Measurements from ENCODE around the gene SOCS7. TPM values are rescaled to one million over a fixed set of nuclear protein-coding genes. Genes with fewer than 3 reads are reported as not detected.

The SOCS7 gene
- total and polyA plus RNA-seq, 4 donors, result 0.74 to 11.0 (median 2.9) TPM

- H3K9me3 ChIP-seq (ENCODE audit: control insufficient read depth in 4 of 4, low read length in 3 of 4), result no peaks in the 10 kb centered on the region
- H3K4me1 ChIP-seq (ENCODE audit: control insufficient read depth in 4 of 4, insufficient read depth in 4 of 4, low read length in 3 of 4), result no peaks in the 10 kb centered on the region
- H3K9ac ChIP-seq (ENCODE audit: low read depth in 1 of 2, low read length in 2 of 2), result no peak overlapping the region
- TF ChIP-seq JUND (IDR thresholded peaks at IDR 0.05) (no peak), FOXA2 (IDR thresholded peaks at IDR 0.05) (no peak), YY1 (IDR thresholded peaks at IDR 0.05) (no peak), GABPA (IDR thresholded peaks at IDR 0.05 in 1 of 2, conservative IDR thresholded peaks at IDR 0.05 in 1 of 2) (no peak), RAD21 (IDR thresholded peaks at IDR 0.05) (no peak), MAX (IDR thresholded peaks at IDR 0.05) (no peak), HNF4A (conservative IDR thresholded peaks at IDR 0.05) (no peak), RXRA (IDR thresholded peaks at IDR 0.05) (no peak), ZBTB33 (IDR thresholded peaks at IDR 0.05) (no peak), HNF4G (IDR thresholded peaks at IDR 0.05) (no peak), EGR1 (IDR thresholded peaks at IDR 0.05; ENCODE audit: low read depth in 2 of 2) (no peak), REST (IDR thresholded peaks at IDR 0.05) (no peak), SP1 (IDR thresholded peaks at IDR 0.05) (no peak), CTCF (IDR thresholded peaks at IDR 0.05; ENCODE audit: low read depth, low read length, missing input control) (no peak), NR2F2 (IDR thresholded peaks at IDR 0.05) (no peak), FOXA1 (IDR thresholded peaks at IDR 0.05) (no peak), ATF3 (IDR thresholded peaks at IDR 0.05) (no peak), TAF1 (conservative IDR thresholded peaks at IDR 0.05) (no peak)
- H3K4me3 ChIP-seq (ENCODE audit: low read depth in 1 of 3, low read length in 3 of 3), result no peak overlapping the region
- H3K27me3 ChIP-seq (ENCODE audit: control insufficient read depth in 4 of 4, insufficient read depth in 4 of 4, low read length in 3 of 4), result no peaks in the 10 kb centered on the region
- peaks cover 0 to 18% (median 2%) of the 10 kb centered on the region in 4 donors for H3K36me3 ChIP-seq (ENCODE audit: control insufficient read depth in 4 of 4, insufficient read depth in 3 of 4, low read depth in 1 of 4, low read length in 3 of 4)
- WGBS, result 95% methylated on average over 4 of the region's 4 CpGs
- H3K27ac ChIP-seq (ENCODE audit: low read depth in 1 of 2, low read length in 2 of 2), result no peak overlapping the region
- no peak for DNase-seq (ENCODE audit: low spot score)
Observed at GRCh38 chr17:38405654-38406053, 54.0 kb downstream of the SOCS7 start.
